GM12878 (cell line): ENCODE data around the gene TRIB2.

Source experiments
- CTCF ChIP-seq, 3 experiments: IDR thresholded peaks in 2 of 3; conservative IDR thresholded peaks in 1 of 3; 2 replicates each; pipeline ENCODE4 v1.5.1; 2011; ENCODE audit warnings: low read depth in 3 of 3, low read length in 3 of 3, mild to moderate bottlenecking in 3 of 3, control low read depth in 2 of 3, moderate library complexity in 2 of 3, inconsistent platforms in 1 of 3, mixed read lengths in 1 of 3; ENCODE audit not compliant: control insufficient read depth in 2 of 3, insufficient read depth in 1 of 3; ENCODE audit errors: extremely low read depth in 1 of 3
- FOXK2 ChIP-seq: fragments of 450-650 bp; IDR thresholded peaks from 2 replicates; pipeline ENCODE4 v1.6.1; 2017; ENCODE audit warnings: mild to moderate bottlenecking, moderate library complexity
- JUND ChIP-seq: IDR thresholded peaks from 2 replicates; pipeline ENCODE4 v1.6.1; 2012; ENCODE audit warnings: low read depth, mild to moderate bottlenecking, low read length, improper control_type of control experiment, moderate library complexity
- MAX ChIP-seq: IDR thresholded peaks from 2 replicates; pipeline ENCODE4 v1.6.1; 2012; ENCODE audit warnings: low read depth, low read length, improper control_type of control experiment
- MEF2A ChIP-seq: IDR thresholded peaks from 2 replicates; pipeline ENCODE4 v1.6.1; 2011; ENCODE audit warnings: low read depth, mild to moderate bottlenecking, low read length, moderate library complexity; ENCODE audit not compliant: insufficient read depth
- NFXL1 ChIP-seq: fragments of 450-650 bp; IDR thresholded peaks from 2 replicates; pipeline ENCODE4 v1.6.1; 2017; ENCODE audit warnings: antibody characterized with exemption, mild to moderate bottlenecking, borderline replicate concordance
- POLR2A ChIP-seq: IDR thresholded peaks from 2 replicates; pipeline ENCODE4 v1.6.1; 2011; ENCODE audit warnings: low read depth, mild to moderate bottlenecking, low read length
- POLR2AphosphoS5 ChIP-seq: IDR thresholded peaks from 2 replicates; pipeline ENCODE4 v1.6.1; 2011; ENCODE audit warnings: mild to moderate bottlenecking, low read length, inconsistent platforms
- SREBF2 ChIP-seq: IDR thresholded peaks from 2 replicates; pipeline ENCODE4 v1.6.1; 2012; ENCODE audit warnings: mild to moderate bottlenecking, low read length

GRCh38 chr2:12711339-12711738 is 5.4 kb upstream of the TRIB2 start:
- TF ChIP-seq JUND: no peak
- no peak for TF ChIP-seq MAX
- TF ChIP-seq POLR2AphosphoS5: no peak
- no peak for TF ChIP-seq MEF2A
- TF ChIP-seq NFXL1: no peak
- TF ChIP-seq POLR2A: no peak
- no peak for TF ChIP-seq CTCF (IDR thresholded peaks at IDR 0.05 in 2 of 3, conservative IDR thresholded peaks at IDR 0.05 in 1 of 3; ENCODE audit: control insufficient read depth in 2 of 3, extremely low read depth in 1 of 3, insufficient read depth in 1 of 3, low read depth in 3 of 3, low read length in 3 of 3)
- no peak for TF ChIP-seq SREBF2
- no peak for TF ChIP-seq FOXK2
